GM10266 (cell line): Measurements from ENCODE around the gene STYXL1.
"Not testable (repeated sequence)": the region's sequence is repeated elsewhere in the genome, so short reads cannot be mapped to it uniquely, and the experiment has no call there.

Source experiments
- DNase-seq: peaks from one replicate; pipeline ENCODE4 v3.0.0; 2012; ENCODE audit errors: extremely low spot score
- CTCF ChIP-seq: IDR thresholded peaks from 2 replicates; pipeline ENCODE4 v1.5.1; 2012; ENCODE audit warnings: mild to moderate bottlenecking, low read depth; ENCODE audit not compliant: control insufficient read depth, insufficient read depth; ENCODE audit errors: missing control alignments

The STYXL1 gene

GRCh38 chr7:76040126-76040525 is 7.7 kb downstream of the STYXL1 start:
- DNase-seq: no peak
- TF ChIP-seq CTCF: no peak

DNA sequence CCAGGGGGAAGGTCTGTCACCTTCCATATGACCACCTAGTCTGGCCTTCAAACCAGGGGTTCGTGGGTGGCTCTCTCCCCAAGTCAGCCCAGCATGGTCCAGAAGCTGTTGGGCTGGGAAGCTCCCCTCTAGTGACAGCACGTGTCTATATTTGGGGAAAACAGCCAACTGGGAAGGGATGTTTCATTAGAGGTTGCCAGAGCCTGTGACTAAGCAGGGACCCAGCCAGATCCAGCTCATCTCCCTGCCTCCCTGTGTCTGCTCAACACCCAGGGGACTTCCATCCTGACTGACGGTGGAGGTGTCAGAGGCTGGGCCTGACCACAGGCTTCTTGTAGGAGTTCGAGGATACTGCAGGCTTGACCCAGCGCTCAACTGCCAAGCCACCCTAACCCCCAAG is 10.5 kb downstream of the STYXL1 start:
- no peak for TF ChIP-seq CTCF
- DNase-seq: no peak

- no peak for TF ChIP-seq CTCF
Measured at GRCh38 chr7:76031964-76032363, 15.8 kb downstream of the STYXL1 start.

GRCh38 chr7:76029682-76030081 is 18.1 kb downstream of the STYXL1 start:
- not testable (repeated sequence) for DNase-seq

More at GRCh38 chr7:76031964-76032363, 15.8 kb downstream of the STYXL1 start:
- DNase-seq: no peak

GRCh38 chr7:76023002-76023401 is 24.8 kb downstream of the STYXL1 start:
- no peak for DNase-seq
- TF ChIP-seq CTCF: no peak

- no peak for TF ChIP-seq CTCF
- DNase-seq: no peak
Measured at GRCh38 chr7:76022026-76022780, 25.6 kb downstream of the STYXL1 start.

DNA sequence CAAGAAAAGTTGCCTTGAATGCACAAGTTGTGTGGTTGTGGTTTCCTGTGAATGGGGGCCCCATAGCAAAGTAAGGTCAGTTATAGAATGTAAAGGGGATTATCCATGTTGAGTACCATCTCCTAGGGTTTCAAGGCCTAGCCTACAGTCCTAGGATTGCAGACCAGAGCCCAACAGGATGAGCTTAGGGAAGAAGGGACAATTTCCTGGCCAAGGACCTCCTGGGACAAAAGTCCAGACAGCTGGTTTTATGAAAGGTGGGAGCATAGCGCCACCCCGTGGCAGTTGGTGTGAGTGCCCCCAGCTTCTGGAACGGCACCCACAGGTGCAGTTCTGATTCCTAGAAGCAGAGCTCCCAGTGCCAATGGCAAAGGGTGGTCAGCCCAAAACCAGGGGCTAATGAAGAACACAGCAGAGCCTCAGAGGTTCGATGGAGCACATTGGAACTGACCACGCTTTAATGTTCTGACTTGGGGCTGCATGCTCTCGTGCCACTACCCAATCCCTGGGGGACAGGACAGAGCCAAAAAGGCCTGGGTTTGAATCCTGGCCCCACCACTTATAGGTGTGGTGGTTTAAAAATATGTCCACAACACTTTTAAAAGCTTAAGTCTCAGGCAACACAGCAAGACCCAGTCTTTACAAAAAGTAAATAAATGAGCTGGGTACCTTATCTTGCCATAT is 27.6 kb downstream of the STYXL1 start:
- peak; percentile 92 for TF ChIP-seq CTCF
- peak; percentile 75 for DNase-seq

- not testable (repeated sequence) for DNase-seq
Measured at GRCh38 chr7:76018520-76018919, 29.3 kb downstream of the STYXL1 start.
